A673 (cell line): Measurements from ENCODE around the gene MEGF6. TPM values are rescaled to one million over a fixed set of nuclear protein-coding genes. Genes with fewer than 3 reads are reported as not detected.

Source experiments
- BruUV-seq: library from RNA; stranded (reverse); fragments of 400-500 nt; replicated peaks from 2 replicates; lab custom pipeline; 2021; lab: Mats Ljungman, UMichigan
- CTCF ChIA-PET: fragments of 300-600 bp; sonication (Branson Sonifier 250); formaldehyde crosslinking; loops from one replicate; lab custom pipeline; 2022; ENCODE audit warnings: antibody characterized with exemption; lab: Charles Lee
- POLR2A ChIA-PET: fragments of 300-600 bp; sonication (Branson Sonifier 250); formaldehyde crosslinking; loops from one replicate; lab custom pipeline; 2022; ENCODE audit warnings: antibody characterized with exemption; ENCODE audit not compliant: low non-redundant PET; lab: Charles Lee
- DNase-seq: peaks from one replicate; pipeline ENCODE4 v3.0.0-alpha.2; 2015; ENCODE audit warnings: low spot score
- H3K27ac ChIP-seq: fragments of 200-600 bp; sonication (generic); 2 replicates; pipeline ENCODE4 v1.5.1; 2016; ENCODE audit warnings: mixed run types, low read depth, mild to moderate bottlenecking, mixed read lengths, antibody characterized with exemption, low read length; ENCODE audit not compliant: poor library complexity, severe bottlenecking
- H3K27me3 ChIP-seq: fragments of 200-600 bp; sonication (generic); replicated peaks from 2 replicates; pipeline ENCODE4 v1.6.1; 2017; ENCODE audit warnings: mixed run types, low read depth, mild to moderate bottlenecking, mixed read lengths, antibody characterized with exemption, low read length; ENCODE audit not compliant: insufficient read depth, poor library complexity
- H3K36me3 ChIP-seq: fragments of 200-600 bp; sonication (generic); 2 replicates; pipeline ENCODE4 v1.6.1; 2016; ENCODE audit warnings: mixed run types, mild to moderate bottlenecking, mixed read lengths, antibody characterized with exemption, low read length; ENCODE audit not compliant: insufficient read depth, poor library complexity, severe bottlenecking
- H3K4me1 ChIP-seq: fragments of 200-600 bp; sonication (generic); 2 replicates; pipeline ENCODE4 v1.6.1; 2017; ENCODE audit warnings: mixed run types, mild to moderate bottlenecking, mixed read lengths, antibody characterized with exemption, low read length; ENCODE audit not compliant: insufficient read depth, poor library complexity, severe bottlenecking
- H3K4me3 ChIP-seq: fragments of 200-600 bp; sonication (generic); 2 replicates; pipeline ENCODE4 v1.5.1; 2016; ENCODE audit warnings: low read depth, mixed run types, mild to moderate bottlenecking, mixed read lengths, low read length; ENCODE audit not compliant: poor library complexity, severe bottlenecking
- H3K9me3 ChIP-seq: fragments of 200-600 bp; sonication (generic); 2 replicates; pipeline ENCODE4 v1.6.1; 2016; ENCODE audit warnings: mixed run types, low read depth, mild to moderate bottlenecking, mixed read lengths, antibody characterized with exemption, low read length; ENCODE audit not compliant: poor library complexity, severe bottlenecking
- EZH2 ChIP-seq: fragments of 200-600 bp; sonication (generic); IDR thresholded peaks from 2 replicates; pipeline ENCODE4 v1.6.1; 2017; ENCODE audit warnings: borderline replicate concordance, low read depth, mild to moderate bottlenecking, mixed read lengths, antibody characterized with exemption, low read length; ENCODE audit not compliant: poor library complexity, severe bottlenecking
- intact Hi-C: fragments of 100-400 bp; cut with micrococcal nuclease; formaldehyde crosslinking; loops from one replicate; pipeline ENCODE4 v1.10.0; 2022; ENCODE audit not compliant: unreplicated experiment
- total RNA-seq: library from RNA; stranded (reverse); gene quantifications from 2 replicates; pipeline ENCODE4 v1.2.3, GENCODE V29; 2021
- TF ChIP-seq, protein P1 (sequence below): fragments of 300-800, 200-600 bp; sonication (generic); conservative IDR thresholded peaks from 2 replicates; pipeline ENCODE4 v1.5.1; 2017; ENCODE audit warnings: low read depth, mild to moderate bottlenecking, antibody characterized with exemption, low read length, moderate library complexity, mixed read lengths

The MEGF6 gene
- total RNA-seq, 1 experiment from 2014 or later = 2.8 TPM

DNA sequence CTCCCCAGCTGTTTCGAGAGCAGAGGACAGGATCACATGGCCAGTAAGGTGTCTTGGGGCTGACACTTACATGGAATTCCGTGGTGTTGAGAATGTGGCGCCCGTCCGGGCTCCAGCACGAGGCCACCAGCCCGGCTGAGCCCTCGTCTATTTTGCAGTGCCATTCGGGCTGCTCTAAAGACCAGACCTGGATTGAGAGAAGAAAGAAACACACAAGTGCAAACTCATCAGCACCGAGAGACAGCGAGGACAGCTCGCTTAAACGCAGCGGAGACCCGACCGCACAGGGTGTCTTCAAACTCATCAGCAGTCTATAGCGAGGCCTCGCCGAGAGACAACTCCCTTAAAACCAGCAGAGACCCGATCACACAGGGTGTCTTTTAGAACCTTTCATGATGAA lies 35.3 kb upstream of the MEGF6 start:
- H3K9me3 ChIP-seq = no peaks in the 10 kb centered on the region
- CTCF ChIA-PET = no interaction called here

DNA sequence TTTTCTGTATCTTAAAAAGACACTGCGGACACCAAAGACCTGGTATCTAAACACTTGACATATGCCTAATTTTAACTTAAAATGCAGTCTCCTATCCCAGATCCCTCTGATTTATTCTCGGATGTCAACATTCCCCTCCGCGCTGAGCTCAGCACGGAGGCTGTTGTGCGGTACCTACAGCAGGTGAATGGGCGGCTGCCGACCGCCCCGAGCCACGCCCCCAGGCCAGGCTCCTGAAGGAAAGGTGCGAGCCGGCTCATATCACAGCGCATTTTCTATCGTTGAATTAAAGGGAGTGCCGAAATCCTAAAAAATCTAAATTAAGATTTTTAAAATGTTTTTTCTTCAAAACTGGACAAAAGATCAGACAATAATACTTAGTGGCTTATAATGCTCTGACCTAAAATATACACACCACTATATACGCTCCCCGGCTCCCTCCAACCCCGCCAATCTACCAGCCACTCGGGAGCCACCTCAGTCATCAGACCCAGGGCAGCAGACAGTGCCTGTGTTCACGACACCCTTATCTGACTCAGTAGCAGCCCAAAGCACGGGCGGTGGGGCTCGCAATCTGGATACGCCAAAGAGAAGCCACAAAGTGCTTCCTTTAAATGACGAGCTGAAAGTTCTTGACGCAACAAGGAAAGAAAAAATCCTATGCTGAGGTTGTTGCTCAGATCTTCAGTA lies 34.5 kb upstream of the MEGF6 start:
- Histone ChIP-seq H3K4me3 (no peak overlapping the region), H3K9me3 (no peaks in the 10 kb centered on the region), H3K4me1 (peaks cover under 1% of the 10 kb centered on the region), H3K27ac (no peak overlapping the region), H3K27me3 (peaks cover 2% of the 10 kb centered on the region), H3K36me3 (peaks cover 33% of the 10 kb centered on the region)
- TF ChIP-seq, protein P1, sequence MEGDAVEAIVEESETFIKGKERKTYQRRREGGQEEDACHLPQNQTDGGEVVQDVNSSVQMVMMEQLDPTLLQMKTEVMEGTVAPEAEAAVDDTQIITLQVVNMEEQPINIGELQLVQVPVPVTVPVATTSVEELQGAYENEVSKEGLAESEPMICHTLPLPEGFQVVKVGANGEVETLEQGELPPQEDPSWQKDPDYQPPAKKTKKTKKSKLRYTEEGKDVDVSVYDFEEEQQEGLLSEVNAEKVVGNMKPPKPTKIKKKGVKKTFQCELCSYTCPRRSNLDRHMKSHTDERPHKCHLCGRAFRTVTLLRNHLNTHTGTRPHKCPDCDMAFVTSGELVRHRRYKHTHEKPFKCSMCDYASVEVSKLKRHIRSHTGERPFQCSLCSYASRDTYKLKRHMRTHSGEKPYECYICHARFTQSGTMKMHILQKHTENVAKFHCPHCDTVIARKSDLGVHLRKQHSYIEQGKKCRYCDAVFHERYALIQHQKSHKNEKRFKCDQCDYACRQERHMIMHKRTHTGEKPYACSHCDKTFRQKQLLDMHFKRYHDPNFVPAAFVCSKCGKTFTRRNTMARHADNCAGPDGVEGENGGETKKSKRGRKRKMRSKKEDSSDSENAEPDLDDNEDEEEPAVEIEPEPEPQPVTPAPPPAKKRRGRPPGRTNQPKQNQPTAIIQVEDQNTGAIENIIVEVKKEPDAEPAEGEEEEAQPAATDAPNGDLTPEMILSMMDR = no peak
- no peak for TF ChIP-seq EZH2
- intact Hi-C loops = no loop called here
- DNase-seq = no peak
- ChIA-PET POLR2A (no interaction called here), CTCF (no interaction called here)
- BruUV-seq = no TSS peak

More for the DNA sequence above, 35.3 kb upstream of the MEGF6 start:
- H3K27me3 ChIP-seq = peaks cover 7% of the 10 kb centered on the region
- peaks cover 6% of the 10 kb centered on the region for H3K4me1 ChIP-seq
- intact Hi-C loops = no loop called here
- BruUV-seq = no TSS peak
- POLR2A ChIA-PET = no interaction called here
- no peak overlapping the region for H3K4me3 ChIP-seq
- no peak overlapping the region for H3K27ac ChIP-seq
- TF ChIP-seq EZH2 = no peak
- TF ChIP-seq, protein P1 = no peak
- peaks cover 33% of the 10 kb centered on the region for H3K36me3 ChIP-seq
- no peak for DNase-seq

DNA sequence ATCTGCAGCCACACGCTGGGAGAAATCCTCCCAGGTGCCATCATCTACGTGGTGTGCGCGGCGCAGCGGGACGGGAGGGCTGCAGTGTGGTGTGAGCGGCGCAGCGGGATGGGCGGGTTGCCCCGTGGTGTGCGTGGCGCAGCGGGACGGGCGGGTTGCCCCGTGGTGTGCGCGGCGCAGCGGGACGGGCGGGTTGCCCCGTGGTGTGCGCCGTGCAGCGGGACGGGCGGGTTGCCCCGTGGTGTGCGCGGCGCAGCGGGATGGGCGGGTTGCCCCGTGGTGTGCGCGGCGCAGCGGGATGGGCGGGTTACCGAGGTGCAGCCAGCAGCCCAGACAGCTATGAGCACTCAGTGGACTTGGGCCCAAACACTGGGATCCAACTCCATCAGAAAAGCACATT lies 33.9 kb upstream of the MEGF6 start:
- no TSS peak for BruUV-seq
- ChIA-PET CTCF (no interaction called here), POLR2A (no interaction called here)
- no peak overlapping the region for H3K4me3 ChIP-seq
- no peaks in the 10 kb centered on the region for H3K27me3 ChIP-seq
- H3K4me1 ChIP-seq = no peaks in the 10 kb centered on the region
- H3K27ac ChIP-seq = no peak overlapping the region
- intact Hi-C loops = no loop called here
- TF ChIP-seq EZH2 = no peak
- TF ChIP-seq, protein P1 = no peak
- no peaks in the 10 kb centered on the region for H3K9me3 ChIP-seq
- no peak for DNase-seq
- peaks cover 33% of the 10 kb centered on the region for H3K36me3 ChIP-seq
